H9 (cell line): ENCODE data around the gene RCSD1. TPM values are rescaled to one million over a fixed set of nuclear protein-coding genes. Genes with fewer than 3 reads are reported as not detected.

Experiments used
- DNase-seq: peaks from one replicate; pipeline ENCODE4 v3.0.0-alpha.2; 2017
- H2AFZ ChIP-seq: one replicate; pipeline ENCODE4 v1.6.1; 2013; ENCODE audit warnings: mild to moderate bottlenecking, low read length, control low read depth, moderate library complexity
- H2AK5ac ChIP-seq: 2 replicates; pipeline ENCODE4 v1.6.1; 2013; ENCODE audit warnings: low read length, control low read depth, mixed read lengths; ENCODE audit not compliant: insufficient read length
- H2BK120ac ChIP-seq: one replicate; pipeline ENCODE4 v1.6.1; 2013; ENCODE audit warnings: low read depth, mild to moderate bottlenecking, low read length, control low read depth, inconsistent platforms; ENCODE audit not compliant: poor library complexity, severe bottlenecking
- H2BK12ac ChIP-seq: 2 replicates; pipeline ENCODE4 v1.6.1; 2013; ENCODE audit warnings: low read length, control low read depth, mixed read lengths, low read depth; ENCODE audit not compliant: insufficient read length
- H2BK15ac ChIP-seq: 2 replicates; pipeline ENCODE4 v1.6.1; 2013; ENCODE audit warnings: low read depth, low read length, control low read depth
- H2BK20ac ChIP-seq: one replicate; pipeline ENCODE4 v1.6.1; 2013; ENCODE audit warnings: low read depth, mild to moderate bottlenecking, low read length, control low read depth, inconsistent platforms; ENCODE audit not compliant: poor library complexity, severe bottlenecking
- H2BK5ac ChIP-seq: 2 replicates; pipeline ENCODE4 v1.6.1; 2013; ENCODE audit warnings: low read length, control low read depth, mixed read lengths; ENCODE audit not compliant: insufficient read length
- H3K14ac ChIP-seq: 2 replicates; pipeline ENCODE4 v1.6.1; 2013; ENCODE audit warnings: low read length, control low read depth; ENCODE audit not compliant: insufficient read depth
- H3K18ac ChIP-seq: 2 replicates; pipeline ENCODE4 v1.6.1; 2013; ENCODE audit warnings: low read depth, mild to moderate bottlenecking, mixed read lengths, low read length, control low read depth; ENCODE audit not compliant: insufficient read length
- H3K23ac ChIP-seq: 2 replicates; pipeline ENCODE4 v1.6.1; 2013; ENCODE audit warnings: low read length, control low read depth, mixed read lengths, low read depth; ENCODE audit not compliant: insufficient read length
- H3K23me2 ChIP-seq: 2 replicates; pipeline ENCODE4 v1.6.1; 2013; ENCODE audit warnings: low read depth, mild to moderate bottlenecking, mixed read lengths, low read length, control low read depth; ENCODE audit not compliant: insufficient read length, poor library complexity, severe bottlenecking
- H3K27ac ChIP-seq: 2 replicates; pipeline ENCODE4 v1.5.1; 2013; ENCODE audit warnings: low read length, control low read depth, mixed read lengths, low read depth; ENCODE audit not compliant: insufficient read length
- H3K27me3 ChIP-seq: 2 replicates; pipeline ENCODE4 v1.6.1; 2013; ENCODE audit warnings: low read length, control low read depth, inconsistent platforms; ENCODE audit not compliant: insufficient read depth
- H3K4ac ChIP-seq: 2 replicates; pipeline ENCODE4 v1.6.1; 2013; ENCODE audit warnings: low read depth, mild to moderate bottlenecking, control low read depth, inconsistent platforms, low read length, moderate library complexity
- H3K4me1 ChIP-seq: 2 replicates; pipeline ENCODE4 v1.6.1; 2013; ENCODE audit warnings: low read length, control low read depth, inconsistent platforms; ENCODE audit not compliant: insufficient read depth
- H3K4me2 ChIP-seq: 2 replicates; pipeline ENCODE4 v1.6.1; 2013; ENCODE audit warnings: low read length, control low read depth, mixed read lengths; ENCODE audit not compliant: insufficient read length, insufficient read depth
- H3K56ac ChIP-seq: 2 replicates; pipeline ENCODE4 v1.6.1; 2013; ENCODE audit warnings: low read depth, mild to moderate bottlenecking, mixed read lengths, low read length, control low read depth; ENCODE audit not compliant: insufficient read length
- H3K79me1 ChIP-seq: 2 replicates; pipeline ENCODE4 v1.6.1; 2013; ENCODE audit warnings: low read depth, mild to moderate bottlenecking, moderate library complexity, low read length, control low read depth, inconsistent platforms; ENCODE audit not compliant: insufficient read depth, poor library complexity, severe bottlenecking
- H3K79me2 ChIP-seq: 2 replicates; pipeline ENCODE4 v1.6.1; 2013; ENCODE audit warnings: low read length, control low read depth, inconsistent platforms; ENCODE audit not compliant: insufficient read depth
- H3K9ac ChIP-seq: 2 replicates; pipeline ENCODE4 v1.6.1; 2013; ENCODE audit warnings: low read length, control low read depth, mixed read lengths; ENCODE audit not compliant: insufficient read length; ENCODE audit errors: extremely low read depth
- H3K9me3 ChIP-seq: one replicate; pipeline ENCODE4 v1.6.1; 2013; ENCODE audit warnings: low read depth, low read length, inconsistent platforms; ENCODE audit not compliant: control insufficient read depth
- H3T11ph ChIP-seq: one replicate; pipeline ENCODE4 v1.6.1; 2013; ENCODE audit warnings: mild to moderate bottlenecking, low read length, control low read depth, inconsistent platforms
- H4K20me1 ChIP-seq: one replicate; pipeline ENCODE4 v1.6.1; 2013; ENCODE audit not compliant: control insufficient read depth, insufficient read length, insufficient read depth
- H4K5ac ChIP-seq: 2 replicates; pipeline ENCODE4 v1.6.1; 2013; ENCODE audit warnings: low read depth, mild to moderate bottlenecking, mixed read lengths, low read length, control low read depth; ENCODE audit not compliant: insufficient read length
- H4K8ac ChIP-seq: replicated peaks from 2 replicates; pipeline ENCODE4 v1.6.1; 2013; ENCODE audit warnings: low read length, control low read depth, mixed read lengths, low read depth; ENCODE audit not compliant: insufficient read length
- H4K91ac ChIP-seq: 2 replicates; pipeline ENCODE4 v1.6.1; 2013; ENCODE audit warnings: low read depth, mild to moderate bottlenecking, moderate library complexity, mixed read lengths, low read length, control low read depth; ENCODE audit not compliant: insufficient read length
- H3K27ac Mint-ChIP-seq, 3 experiments: 2 replicates in 2 of 3; 3 replicates in 1 of 3; pipeline ENCODE4 v1.8.0; 2020 to 2021; ENCODE audit warnings: mixed read lengths in 3 of 3, mild to moderate bottlenecking in 1 of 3, moderate library complexity in 1 of 3
- H3K27me3 Mint-ChIP-seq: 2 replicates; pipeline ENCODE4 v1.8.0; 2021; ENCODE audit warnings: low read depth, mild to moderate bottlenecking, moderate library complexity, mixed read lengths
- H3K36me3 Mint-ChIP-seq, 3 experiments: 2 replicates in 2 of 3; 3 replicates in 1 of 3; pipeline ENCODE4 v1.8.0; 2020 to 2021; ENCODE audit warnings: low read depth in 3 of 3, mixed read lengths in 3 of 3; ENCODE audit not compliant: insufficient read depth in 1 of 3
- H3K4me1 Mint-ChIP-seq, 2 experiments: 2 replicates each; pipeline ENCODE4 v1.8.0; 2020; ENCODE audit warnings: mixed read lengths in 2 of 2
- H3K4me3 Mint-ChIP-seq, 2 experiments: 2 replicates in 1 of 2; 3 replicates in 1 of 2; pipeline ENCODE4 v1.8.0; 2020 to 2021; ENCODE audit warnings: mild to moderate bottlenecking in 2 of 2, mixed read lengths in 2 of 2, moderate library complexity in 1 of 2
- H3K9me3 Mint-ChIP-seq, 2 experiments: 2 replicates in 1 of 2; 3 replicates in 1 of 2; pipeline ENCODE4 v1.8.0; 2020; ENCODE audit warnings: mild to moderate bottlenecking in 2 of 2, mixed read lengths in 2 of 2, moderate library complexity in 1 of 2
- CTCF ChIP-seq: fragments of 200-600 bp; sonication (generic); conservative IDR thresholded peaks from 3 replicates; pipeline ENCODE4 v1.8.0; 2021; ENCODE audit warnings: antibody characterized with exemption, mild to moderate bottlenecking
- WGBS: extraction: QIAGEN DNeasy Blood & Tissue Kit; methylation state at CpG from one replicate; pipeline ENCODE4 v1.1.7; 2013; ENCODE audit warnings: missing lambda C conversion rate, low lambda C conversion rate, mixed read lengths; ENCODE audit not compliant: insufficient read length; ENCODE audit errors: extremely low coverage; 5-methylcytosine and 5-hydroxymethylcytosine counted together
- total RNA-seq: library from RNA; stranded (reverse); gene quantifications from 2 replicates; pipeline ENCODE4 v1.2.1, GENCODE V29; 2021

RCSD1 gene
- total RNA-seq, 1 experiment from 2014 or later = 0.13 TPM

DNA sequence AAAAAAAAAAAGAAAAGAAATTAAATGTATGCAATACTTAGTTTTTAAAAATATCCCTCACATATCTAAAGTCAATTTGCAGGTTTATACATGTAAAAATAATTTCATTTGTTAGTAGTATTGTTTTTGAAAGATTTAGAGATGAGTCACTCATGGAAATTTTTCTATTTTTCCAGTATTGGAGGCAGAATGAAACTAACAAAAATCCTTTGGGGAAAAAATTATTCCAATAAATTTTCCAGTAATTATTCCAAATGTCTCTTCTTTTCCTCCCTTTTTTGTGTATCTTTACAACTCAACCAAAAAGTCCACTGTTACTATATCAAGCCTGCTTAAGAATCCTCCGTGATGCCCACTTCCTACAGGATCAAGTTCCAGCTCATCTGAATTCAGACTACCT, 121.6 kb downstream of the RCSD1 start:
- Mint-ChIP-seq H3K36me3 (no peaks in the 10 kb centered on the region), H3K9me3 (no peaks in the 10 kb centered on the region), H3K4me3 (no peak overlapping the region), H3K27ac (no peak overlapping the region; a peak in 1 of 7 replicates), H3K4me1 (peaks cover 0 to 3% of the 10 kb centered on the region in 2 experiments; a peak in 2 of 4 replicates), H3K27me3 (no peaks in the 10 kb centered on the region)
- H4K8ac ChIP-seq = no peak overlapping the region
- no peak overlapping the region for H2BK15ac ChIP-seq
- no peaks in the 10 kb centered on the region for H3K9me3 ChIP-seq
- H3K23me2 ChIP-seq = no peaks in the 10 kb centered on the region
- H3K9ac ChIP-seq = no peak overlapping the region
- H2BK120ac ChIP-seq = no peak overlapping the region
- no peak overlapping the region for H4K91ac ChIP-seq
- no peak overlapping the region for H3K18ac ChIP-seq
- H3K4me1 ChIP-seq = no peaks in the 10 kb centered on the region; the same call in 1 of the 2 replicates
- no peak for TF ChIP-seq CTCF
- no peak overlapping the region for H3K4ac ChIP-seq
- peaks cover 9% of the 10 kb centered on the region for H3K79me1 ChIP-seq
- H2BK5ac ChIP-seq = no peak overlapping the region
- H3K56ac ChIP-seq = no peak overlapping the region
- no peak for DNase-seq
- H4K5ac ChIP-seq = no peak overlapping the region
- H2AFZ ChIP-seq = no peak overlapping the region
- WGBS = no CpG with 5 or more reads among the region's 1 CpG
- no peak overlapping the region for H3K27ac ChIP-seq
- no peak overlapping the region for H3K23ac ChIP-seq
- peaks cover 3% of the 10 kb centered on the region; the same call in 1 of the 2 replicates for H3K79me2 ChIP-seq
- H2BK12ac ChIP-seq = no peak overlapping the region
- no peak overlapping the region for H3T11ph ChIP-seq
- no peak overlapping the region for H2BK20ac ChIP-seq
- no peak overlapping the region for H2AK5ac ChIP-seq
- H4K20me1 ChIP-seq = no peaks in the 10 kb centered on the region
- no peaks in the 10 kb centered on the region for H3K27me3 ChIP-seq
- no peak overlapping the region for H3K4me2 ChIP-seq
- H3K14ac ChIP-seq = no peak overlapping the region
